ENCODE data around the gene DNAJC22. TPM values are rescaled to one million over a fixed set of nuclear protein-coding genes. Genes with fewer than 3 reads are reported as not detected.

Gene DNAJC22
- total and polyA plus RNA-seq, 2 of the 13 experiments (the other 11 are each of a cell fraction or from before 2014, with no cell fraction given) = 25.2 to 31.7 TPM

DNA sequence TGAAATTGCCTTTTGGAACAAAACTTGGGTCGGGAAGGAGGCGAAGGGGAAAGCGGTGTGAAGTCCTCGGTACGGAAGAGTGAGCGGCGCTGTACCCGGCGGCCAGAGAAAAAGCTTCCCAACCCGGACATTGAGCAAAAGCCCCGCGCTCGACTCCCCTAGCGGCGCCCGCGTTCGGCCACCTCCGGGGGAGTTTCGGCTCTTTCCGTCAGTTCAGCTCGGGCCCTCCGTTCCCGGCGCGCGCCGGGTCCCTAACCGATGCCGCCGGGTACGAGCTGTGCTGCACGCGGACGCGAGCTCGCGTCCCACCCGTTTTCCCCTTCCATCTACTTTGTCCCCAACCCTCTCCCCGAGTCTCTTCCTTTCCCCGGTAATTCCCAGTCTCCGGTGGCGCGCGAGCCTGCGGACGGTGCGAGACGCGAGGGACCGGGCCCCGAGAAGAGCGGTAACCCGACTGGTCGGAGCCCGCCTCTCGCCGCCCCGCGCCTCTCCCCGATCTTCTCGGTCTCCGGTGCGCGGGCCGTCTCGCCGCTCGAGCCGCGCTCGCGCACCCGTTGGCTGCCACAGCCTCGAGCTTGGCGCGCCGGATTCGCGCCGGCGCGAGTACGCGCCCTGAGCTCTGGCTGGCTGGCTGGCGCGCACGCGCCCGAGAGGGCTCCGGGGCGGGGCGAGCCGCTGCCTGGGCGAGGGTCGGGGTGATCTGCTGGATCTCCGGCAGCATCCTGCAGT is 20.1 kb downstream of the DNAJC22 start (continued):
- TF ChIP-seq, protein P1, sequence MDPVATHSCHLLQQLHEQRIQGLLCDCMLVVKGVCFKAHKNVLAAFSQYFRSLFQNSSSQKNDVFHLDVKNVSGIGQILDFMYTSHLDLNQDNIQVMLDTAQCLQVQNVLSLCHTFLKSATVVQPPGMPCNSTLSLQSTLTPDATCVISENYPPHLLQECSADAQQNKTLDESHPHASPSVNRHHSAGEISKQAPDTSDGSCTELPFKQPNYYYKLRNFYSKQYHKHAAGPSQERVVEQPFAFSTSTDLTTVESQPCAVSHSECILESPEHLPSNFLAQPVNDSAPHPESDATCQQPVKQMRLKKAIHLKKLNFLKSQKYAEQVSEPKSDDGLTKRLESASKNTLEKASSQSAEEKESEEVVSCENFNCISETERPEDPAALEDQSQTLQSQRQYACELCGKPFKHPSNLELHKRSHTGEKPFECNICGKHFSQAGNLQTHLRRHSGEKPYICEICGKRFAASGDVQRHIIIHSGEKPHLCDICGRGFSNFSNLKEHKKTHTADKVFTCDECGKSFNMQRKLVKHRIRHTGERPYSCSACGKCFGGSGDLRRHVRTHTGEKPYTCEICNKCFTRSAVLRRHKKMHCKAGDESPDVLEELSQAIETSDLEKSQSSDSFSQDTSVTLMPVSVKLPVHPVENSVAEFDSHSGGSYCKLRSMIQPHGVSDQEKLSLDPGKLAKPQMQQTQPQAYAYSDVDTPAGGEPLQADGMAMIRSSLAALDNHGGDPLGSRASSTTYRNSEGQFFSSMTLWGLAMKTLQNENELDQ (CRISPR knock-in tag; IDR thresholded peaks at IDR 0.05; ENCODE audit: borderline replicate concordance) = no peak
- TF ChIP-seq KLF16 (CRISPR knock-in tag; IDR thresholded peaks at IDR 0.05) (no peak; a peak in 1 of 4 replicates), SKI (IDR thresholded peaks at IDR 0.05; ENCODE audit: partially characterized antibody) (peak; percentile 69), ZNF550 (CRISPR knock-in tag; IDR thresholded peaks at IDR 0.05; ENCODE audit: borderline replicate concordance) (no peak), CBX5 (CRISPR knock-in tag; IDR thresholded peaks at IDR 0.05; ENCODE audit: borderline replicate concordance) (no peak), ESRRA (CRISPR knock-in tag; IDR thresholded peaks at IDR 0.05; ENCODE audit: low read depth) (peak; percentile 59; the same call in 1 of the 2 replicates), ELF1 (CRISPR knock-in tag; IDR thresholded peaks at IDR 0.05) (peak; percentile 37; the same call in 1 of the 2 replicates), SALL2 (CRISPR knock-in tag; IDR thresholded peaks at IDR 0.05) (0 out of 2 replicates have a peak, but pooled peaks have one; percentile 32), ARNTL (CRISPR knock-in tag; IDR thresholded peaks at IDR 0.05) (no peak), ZNF530 (CRISPR knock-in tag; IDR thresholded peaks at IDR 0.05; ENCODE audit: low read depth) (no peak), EED (CRISPR knock-in tag; IDR thresholded peaks at IDR 0.05) (no peak), HCFC1 (IDR thresholded peaks at IDR 0.05; ENCODE audit: low read depth, low read length) (no peak), KLF12 (CRISPR knock-in tag; IDR thresholded peaks at IDR 0.05; ENCODE audit: borderline replicate concordance) (no peak; the same call in 1 of the 2 replicates), KDM1A (CRISPR knock-in tag; IDR thresholded peaks at IDR 0.05) (no peak), ZBTB1 (CRISPR knock-in tag; IDR thresholded peaks at IDR 0.05; ENCODE audit: borderline replicate concordance) (no peak), ZFYVE20 (CRISPR knock-in tag; IDR thresholded peaks at IDR 0.05; ENCODE audit: borderline replicate concordance, low read depth) (no peak), KDM5A (IDR thresholded peaks at IDR 0.05; ENCODE audit: borderline replicate concordance, low read length) (peak; percentile 78; the same call in 1 of the 2 replicates), ZNF205 (CRISPR knock-in tag; IDR thresholded peaks at IDR 0.05) (no peak)
- TF ChIP-seq, protein P2, sequence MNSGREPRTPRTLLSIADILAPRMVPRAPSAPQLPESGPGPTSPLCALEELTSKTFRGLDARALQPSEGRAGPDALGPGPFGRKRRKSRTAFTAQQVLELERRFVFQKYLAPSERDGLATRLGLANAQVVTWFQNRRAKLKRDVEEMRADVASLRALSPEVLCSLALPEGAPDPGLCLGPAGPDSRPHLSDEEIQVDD (CRISPR knock-in tag; IDR thresholded peaks at IDR 0.05; ENCODE audit: borderline replicate concordance) = peak; percentile 20; the same call in 1 of the 2 replicates
- TF ChIP-seq, protein P3, sequence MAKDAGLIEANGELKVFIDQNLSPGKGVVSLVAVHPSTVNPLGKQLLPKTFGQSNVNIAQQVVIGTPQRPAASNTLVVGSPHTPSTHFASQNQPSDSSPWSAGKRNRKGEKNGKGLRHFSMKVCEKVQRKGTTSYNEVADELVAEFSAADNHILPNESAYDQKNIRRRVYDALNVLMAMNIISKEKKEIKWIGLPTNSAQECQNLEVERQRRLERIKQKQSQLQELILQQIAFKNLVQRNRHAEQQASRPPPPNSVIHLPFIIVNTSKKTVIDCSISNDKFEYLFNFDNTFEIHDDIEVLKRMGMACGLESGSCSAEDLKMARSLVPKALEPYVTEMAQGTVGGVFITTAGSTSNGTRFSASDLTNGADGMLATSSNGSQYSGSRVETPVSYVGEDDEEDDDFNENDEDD (CRISPR knock-in tag; IDR thresholded peaks at IDR 0.05; ENCODE audit: borderline replicate concordance) = peak; percentile 80; the same call in 1 of the 2 replicates
- TF ChIP-seq, protein P4, sequence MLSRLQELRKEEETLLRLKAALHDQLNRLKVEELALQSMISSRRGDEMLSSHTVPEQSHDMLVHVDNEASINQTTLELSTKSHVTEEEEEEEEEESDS (CRISPR knock-in tag; IDR thresholded peaks at IDR 0.05; ENCODE audit: borderline replicate concordance) = no peak
- TF ChIP-seq, protein P5, sequence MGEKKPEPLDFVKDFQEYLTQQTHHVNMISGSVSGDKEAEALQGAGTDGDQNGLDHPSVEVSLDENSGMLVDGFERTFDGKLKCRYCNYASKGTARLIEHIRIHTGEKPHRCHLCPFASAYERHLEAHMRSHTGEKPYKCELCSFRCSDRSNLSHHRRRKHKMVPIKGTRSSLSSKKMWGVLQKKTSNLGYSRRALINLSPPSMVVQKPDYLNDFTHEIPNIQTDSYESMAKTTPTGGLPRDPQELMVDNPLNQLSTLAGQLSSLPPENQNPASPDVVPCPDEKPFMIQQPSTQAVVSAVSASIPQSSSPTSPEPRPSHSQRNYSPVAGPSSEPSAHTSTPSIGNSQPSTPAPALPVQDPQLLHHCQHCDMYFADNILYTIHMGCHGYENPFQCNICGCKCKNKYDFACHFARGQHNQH (CRISPR knock-in tag; IDR thresholded peaks at IDR 0.05) = peak; percentile 14; the same call in 1 of the 2 replicates
- TF ChIP-seq, protein P6, sequence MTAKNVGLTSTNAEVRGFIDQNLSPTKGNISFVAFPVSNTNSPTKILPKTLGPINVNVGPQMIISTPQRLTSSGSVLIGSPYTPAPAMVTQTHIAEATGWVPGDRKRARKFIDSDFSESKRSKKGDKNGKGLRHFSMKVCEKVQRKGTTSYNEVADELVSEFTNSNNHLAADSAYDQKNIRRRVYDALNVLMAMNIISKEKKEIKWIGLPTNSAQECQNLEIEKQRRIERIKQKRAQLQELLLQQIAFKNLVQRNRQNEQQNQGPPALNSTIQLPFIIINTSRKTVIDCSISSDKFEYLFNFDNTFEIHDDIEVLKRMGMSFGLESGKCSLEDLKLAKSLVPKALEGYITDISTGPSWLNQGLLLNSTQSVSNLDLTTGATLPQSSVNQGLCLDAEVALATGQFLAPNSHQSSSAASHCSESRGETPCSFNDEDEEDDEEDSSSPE (CRISPR knock-in tag; IDR thresholded peaks at IDR 0.05) = peak; percentile 82
